OCI-LY3 (cell line): ENCODE data around the gene PDLIM4.

Source experiments
- EZH2phosphoT487 ChIP-seq: fragments of 200-600 bp; shearing (Covaris generic); IDR thresholded peaks from 2 replicates; pipeline ENCODE4 v1.6.1; 2018; ENCODE audit warnings: antibody characterized with exemption, mixed run types, low read depth
- TF ChIP-seq, protein P1 (sequence below): fragments of 200-600, 300-600 bp; sonication (generic); IDR thresholded peaks from 2 replicates; pipeline ENCODE4 v1.5.1; 2014; ENCODE audit warnings: antibody characterized with exemption, low read length, low read depth

DNA sequence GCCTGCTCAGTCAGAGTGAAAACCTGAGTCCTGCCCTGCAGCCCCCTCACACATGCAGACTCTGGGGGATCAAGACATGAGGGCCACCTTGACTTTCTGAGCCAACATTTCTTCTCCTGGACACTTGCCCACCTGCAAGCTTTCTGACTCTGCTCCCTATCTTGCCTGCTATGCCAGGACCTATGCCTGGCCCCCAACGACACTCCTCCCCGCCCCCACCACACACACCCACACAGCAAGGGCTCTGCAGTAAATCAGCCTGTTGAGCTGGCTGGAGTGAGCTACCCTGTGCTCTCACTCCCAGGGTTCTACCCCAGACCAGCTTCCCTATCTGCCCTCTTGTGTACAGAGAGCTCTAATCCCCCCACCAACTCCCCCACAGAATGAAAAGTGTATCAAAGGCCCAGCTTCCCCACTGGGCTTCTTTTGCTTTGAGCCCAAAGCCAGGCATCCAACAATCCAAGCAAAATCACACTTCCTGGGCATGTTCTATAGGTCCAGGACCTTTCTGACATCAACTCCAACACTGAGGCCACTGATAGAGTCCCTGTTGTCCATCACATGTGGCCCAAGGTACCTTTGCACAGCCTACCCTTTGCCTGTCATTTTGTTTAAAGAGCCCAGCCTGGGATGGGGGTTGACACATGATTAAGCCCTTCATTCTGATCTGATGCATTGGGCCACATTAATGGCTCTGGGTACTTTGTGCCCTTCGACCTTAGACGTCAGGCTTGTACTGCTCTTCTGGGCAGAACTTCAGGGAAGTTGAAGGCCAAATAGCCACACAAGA is 7.2 kb downstream of the PDLIM4 start:
- TF ChIP-seq, protein P1, sequence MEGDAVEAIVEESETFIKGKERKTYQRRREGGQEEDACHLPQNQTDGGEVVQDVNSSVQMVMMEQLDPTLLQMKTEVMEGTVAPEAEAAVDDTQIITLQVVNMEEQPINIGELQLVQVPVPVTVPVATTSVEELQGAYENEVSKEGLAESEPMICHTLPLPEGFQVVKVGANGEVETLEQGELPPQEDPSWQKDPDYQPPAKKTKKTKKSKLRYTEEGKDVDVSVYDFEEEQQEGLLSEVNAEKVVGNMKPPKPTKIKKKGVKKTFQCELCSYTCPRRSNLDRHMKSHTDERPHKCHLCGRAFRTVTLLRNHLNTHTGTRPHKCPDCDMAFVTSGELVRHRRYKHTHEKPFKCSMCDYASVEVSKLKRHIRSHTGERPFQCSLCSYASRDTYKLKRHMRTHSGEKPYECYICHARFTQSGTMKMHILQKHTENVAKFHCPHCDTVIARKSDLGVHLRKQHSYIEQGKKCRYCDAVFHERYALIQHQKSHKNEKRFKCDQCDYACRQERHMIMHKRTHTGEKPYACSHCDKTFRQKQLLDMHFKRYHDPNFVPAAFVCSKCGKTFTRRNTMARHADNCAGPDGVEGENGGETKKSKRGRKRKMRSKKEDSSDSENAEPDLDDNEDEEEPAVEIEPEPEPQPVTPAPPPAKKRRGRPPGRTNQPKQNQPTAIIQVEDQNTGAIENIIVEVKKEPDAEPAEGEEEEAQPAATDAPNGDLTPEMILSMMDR, result no peak
- TF ChIP-seq EZH2phosphoT487, result no peak
